Measurements from ENCODE around the gene BUB3. TPM values are rescaled to one million over a fixed set of nuclear protein-coding genes. Genes with fewer than 3 reads are reported as not detected.

Gene BUB3
- total and polyA plus RNA-seq, 2 of the 8 experiments (the other 6 are each of a cell fraction or from before 2014, with no cell fraction given), result 183 to 207 TPM

- ChIA-PET POLR2A (ENCODE audit: partially characterized antibody) (interaction anchor here (1.4 to 5.0 kb wide), 5 partner anchors 11 to 34 kb away, joined by 5 to 37 read pairs (median 5); no protein-coding TSS in a partner anchor), CTCF (ENCODE audit: partially characterized antibody) (interaction anchor here (0.6 to 4.7 kb wide), 6 partner anchors 12 to 115 kb away, joined by 3 to 37 read pairs (median 6); no protein-coding TSS in a partner anchor)
- no peak overlapping the region for H3K27ac ChIP-seq (ENCODE audit: low read depth, low read length)
- peak overlapping the region; percentile 16 to 59 (median 20); a peak in 6 of 8 replicates for H3K4me3 ChIP-seq (ENCODE audit: extremely low read depth in 1 of 4, insufficient read depth in 2 of 4, low read depth in 3 of 4, low read length in 4 of 4)
- no peak overlapping the region for H4K91ac ChIP-seq (replicated peaks; ENCODE audit: insufficient read length, low read length)
- H3K4me2 ChIP-seq (ENCODE audit: insufficient read depth in 1 of 2, low read depth in 2 of 2, low read length in 2 of 2), result peak overlapping the region; percentile 86 to 95
- no peak overlapping the region for H3K14ac ChIP-seq (ENCODE audit: insufficient read length)
- no peak overlapping the region for H2AFZ ChIP-seq (ENCODE audit: low read length)
- H2BK15ac ChIP-seq (ENCODE audit: low read length), result no peak overlapping the region
- WGBS, 2 experiments (ENCODE audit: extremely low coverage in 1 of 2, insufficient coverage in 1 of 2, insufficient read length in 1 of 2, insufficient replicate concordance in 2 of 2, low coverage in 1 of 2, low lambda C conversion rate in 2 of 2, missing lambda C conversion rate in 1 of 2), result 19% methylated on average over 7 of the region's 7 CpGs; no CpG with 5 or more reads in 1 of the 2 experiments
- H2BK120ac ChIP-seq (replicated peaks; ENCODE audit: low read depth, low read length), result no peak overlapping the region
- no peak for DNase-seq (ENCODE audit: low read depth in 1 of 2, low spot score in 2 of 2)
- no peak overlapping the region for H4K8ac ChIP-seq (ENCODE audit: extremely low read depth, insufficient read depth, low read length)
- H2AK5ac ChIP-seq (ENCODE audit: low read depth, low read length), result no peak overlapping the region
- FAIRE-seq, result no peak
- TF ChIP-seq ZNF274 (IDR thresholded peaks at IDR 0.05; ENCODE audit: borderline replicate concordance, extremely low read depth, low read length), result no peak
- H3K56ac ChIP-seq (replicated peaks; ENCODE audit: insufficient read length, low read depth, low read length), result no peak overlapping the region
- peaks cover 24% of the 10 kb centered on the region for H3K23me2 ChIP-seq (ENCODE audit: low read depth, low read length)
- peaks cover 12 to 39% (median 24%) of the 10 kb centered on the region in 4 experiments for H3K4me1 ChIP-seq (replicated peaks in 1 of 4; ENCODE audit: control insufficient read depth in 3 of 4, insufficient read depth in 4 of 4, low read length in 3 of 4)
- H2BK12ac ChIP-seq (ENCODE audit: low read depth, low read length), result no peak overlapping the region
- H4K5ac ChIP-seq (ENCODE audit: insufficient read length, low read depth, low read length), result no peak overlapping the region
- peaks cover 37 to 64% (median 50%) of the 10 kb centered on the region in 4 experiments for H3K27me3 ChIP-seq (replicated peaks in 1 of 4; ENCODE audit: control insufficient read depth in 3 of 4, extremely low read depth in 1 of 4, insufficient read depth in 3 of 4, low read length in 3 of 4)
- no peak overlapping the region; a peak in 1 of 7 replicates for H3K9ac ChIP-seq (replicated peaks in 1 of 4; ENCODE audit: extremely low read depth in 1 of 4, low read depth in 3 of 4, low read length in 3 of 4)
- no peak overlapping the region for H3K4ac ChIP-seq (replicated peaks; ENCODE audit: insufficient read length, low read depth, low read length)
- H3K9me3 ChIP-seq (ENCODE audit: insufficient read depth in 2 of 2, low read depth in 1 of 2, low read length in 1 of 2), result no peaks in the 10 kb centered on the region
- no peak overlapping the region for H2BK5ac ChIP-seq (ENCODE audit: low read depth, low read length)
- peaks cover 7 to 17% of the 10 kb centered on the region in 2 experiments for H4K20me1 ChIP-seq (replicated peaks in 1 of 2; ENCODE audit: control insufficient read depth in 1 of 2, insufficient read depth in 2 of 2, low read length in 2 of 2)
- no peak overlapping the region for H3K18ac ChIP-seq (ENCODE audit: extremely low read depth, low read length)
- H3K79me2 ChIP-seq (ENCODE audit: control insufficient read depth in 1 of 2, insufficient read depth in 2 of 2, low read length in 2 of 2), result peaks cover 10 to 21% of the 10 kb centered on the region in 2 experiments
- H3K79me1 ChIP-seq (ENCODE audit: low read depth, low read length), result peaks cover 6% of the 10 kb centered on the region; the same call in 1 of the 2 replicates
- no peak overlapping the region for H2BK20ac ChIP-seq (ENCODE audit: low read length)
- no peak overlapping the region for H3K23ac ChIP-seq (ENCODE audit: insufficient read length)
- peaks cover 3 to 17% (median 5%) of the 10 kb centered on the region in 4 experiments; a peak in 5 of 8 replicates for H3K36me3 ChIP-seq (ENCODE audit: control insufficient read depth in 2 of 4, insufficient read depth in 4 of 4, low read length in 3 of 4)
These were observed 2.5 kb upstream of the BUB3 start for GRCh38 chr10:123151737-123152135.

All from H1 (cell line).